Natural killer cell (primary cell): ENCODE data around the gene TNFSF15. TPM values are rescaled to one million over a fixed set of nuclear protein-coding genes. Genes with fewer than 3 reads are reported as not detected.

Experiments used
- ATAC-seq, 3 donors: fragments of 150-1000 bp in 2 of 3; fragments of 200-7000 bp in 1 of 3; cut with Tn5 transposase; 1 replicate in 1 of 3; 2 replicates in 2 of 3; pipeline ENCODE4 v1.10.0; 2021; ENCODE audit warnings: mild to moderate bottlenecking in 2 of 3, moderate library complexity in 2 of 3
- DNase-seq, 2 donors: peaks; one replicate each; pipeline versions ENCODE4 v3.0.0 to v3.0.0-alpha.2; 2013 to 2021; ENCODE audit warnings: mixed read lengths in 1 of 2
- H3K27ac ChIP-seq: one replicate; pipeline ENCODE4 v1.5.1; 2013; ENCODE audit warnings: mild to moderate bottlenecking, low read length
- H3K27me3 ChIP-seq: one replicate; pipeline ENCODE4 v1.6.1; 2013; ENCODE audit warnings: low read length; ENCODE audit not compliant: control insufficient read depth, insufficient read depth
- H3K36me3 ChIP-seq: one replicate; pipeline ENCODE4 v1.6.1; 2013; ENCODE audit warnings: low read length; ENCODE audit not compliant: control insufficient read depth, insufficient read depth
- H3K4me1 ChIP-seq: one replicate; pipeline ENCODE4 v1.6.1; 2013; ENCODE audit warnings: low read length; ENCODE audit not compliant: control insufficient read depth, insufficient read depth
- H3K4me3 ChIP-seq: one replicate; pipeline ENCODE4 v1.5.1; 2013; ENCODE audit warnings: low read length
- H3K9me3 ChIP-seq: one replicate; pipeline ENCODE4 v1.6.1; 2013; ENCODE audit warnings: low read length; ENCODE audit not compliant: control insufficient read depth, insufficient read depth
- H3K27ac Mint-ChIP-seq, 2 donors: one replicate each; pipeline ENCODE4 v1.8.0; 2022; ENCODE audit warnings: mild to moderate bottlenecking in 2 of 2, mixed read lengths in 2 of 2, moderate library complexity in 1 of 2
- H3K27me3 Mint-ChIP-seq, 2 donors: one replicate each; pipeline ENCODE4 v1.8.0; 2022; ENCODE audit warnings: low read depth in 2 of 2, mixed read lengths in 2 of 2
- H3K36me3 Mint-ChIP-seq: one replicate; pipeline ENCODE4 v1.8.0; 2022; ENCODE audit warnings: mixed read lengths
- H3K4me1 Mint-ChIP-seq, 2 donors: one replicate each; pipeline ENCODE4 v1.8.0; 2022; ENCODE audit warnings: mixed read lengths in 2 of 2
- H3K4me3 Mint-ChIP-seq: one replicate; pipeline ENCODE4 v1.8.0; 2022; ENCODE audit warnings: mild to moderate bottlenecking, moderate library complexity, mixed read lengths
- H3K9me3 Mint-ChIP-seq, 2 donors: one replicate each; pipeline ENCODE4 v1.8.0; 2022; ENCODE audit warnings: mixed read lengths in 2 of 2
- WGBS: methylation state at CpG from one replicate; pipeline ENCODE4 v1.1.7; 2013; ENCODE audit warnings: missing lambda C conversion rate; ENCODE audit not compliant: insufficient coverage; 5-methylcytosine and 5-hydroxymethylcytosine counted together
- intact Hi-C: fragments of 100-400 bp; cut with micrococcal nuclease; formaldehyde crosslinking; loops from one replicate; pipeline ENCODE4 v1.14.2; 2022
- total RNA-seq, 4 donors: library from RNA; stranded (reverse); fragments of 120-200 nt in 1 of 4; gene quantifications; one replicate each; pipeline versions ENCODE4 v1.2.3 to v1.2.4, GENCODE V29; 2013 to 2022
- TF ChIP-seq, protein P1 (sequence below): fragments of 200-600 bp; IDR thresholded peaks from one replicate; pipeline ENCODE4 v1.8.0; 2022; ENCODE audit warnings: antibody characterized with exemption

The TNFSF15 gene
- total RNA-seq, 3 donors from 2014 or later (not counting 1 experiment from before 2014, with no cell fraction given): not detected

- H3K27ac Mint-ChIP-seq: no peak overlapping the region
- DNase-seq: no peak
- Histone ChIP-seq H3K27me3 (no peaks in the 10 kb centered on the region), H3K4me3 (no peak overlapping the region), H3K9me3 (no peaks in the 10 kb centered on the region), H3K27ac (no peak overlapping the region), H3K4me1 (peaks cover 3% of the 10 kb centered on the region), H3K36me3 (no peaks in the 10 kb centered on the region)
- H3K27me3 Mint-ChIP-seq: no peaks in the 10 kb centered on the region
- 83% methylated on average over 1 of the region's 2 CpGs for WGBS
- H3K36me3 Mint-ChIP-seq: no peaks in the 10 kb centered on the region
- intact Hi-C loops: no loop called here
- no peaks in the 10 kb centered on the region for H3K9me3 Mint-ChIP-seq
- TF ChIP-seq, protein P1, sequence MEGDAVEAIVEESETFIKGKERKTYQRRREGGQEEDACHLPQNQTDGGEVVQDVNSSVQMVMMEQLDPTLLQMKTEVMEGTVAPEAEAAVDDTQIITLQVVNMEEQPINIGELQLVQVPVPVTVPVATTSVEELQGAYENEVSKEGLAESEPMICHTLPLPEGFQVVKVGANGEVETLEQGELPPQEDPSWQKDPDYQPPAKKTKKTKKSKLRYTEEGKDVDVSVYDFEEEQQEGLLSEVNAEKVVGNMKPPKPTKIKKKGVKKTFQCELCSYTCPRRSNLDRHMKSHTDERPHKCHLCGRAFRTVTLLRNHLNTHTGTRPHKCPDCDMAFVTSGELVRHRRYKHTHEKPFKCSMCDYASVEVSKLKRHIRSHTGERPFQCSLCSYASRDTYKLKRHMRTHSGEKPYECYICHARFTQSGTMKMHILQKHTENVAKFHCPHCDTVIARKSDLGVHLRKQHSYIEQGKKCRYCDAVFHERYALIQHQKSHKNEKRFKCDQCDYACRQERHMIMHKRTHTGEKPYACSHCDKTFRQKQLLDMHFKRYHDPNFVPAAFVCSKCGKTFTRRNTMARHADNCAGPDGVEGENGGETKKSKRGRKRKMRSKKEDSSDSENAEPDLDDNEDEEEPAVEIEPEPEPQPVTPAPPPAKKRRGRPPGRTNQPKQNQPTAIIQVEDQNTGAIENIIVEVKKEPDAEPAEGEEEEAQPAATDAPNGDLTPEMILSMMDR: no peak
- no peaks in the 10 kb centered on the region for H3K4me1 Mint-ChIP-seq
- no peak for ATAC-seq
- H3K4me3 Mint-ChIP-seq: no peak overlapping the region
Measured at GRCh38 chr9:114787214-114787613, 18.6 kb downstream of the TNFSF15 start.

- no peaks in the 10 kb centered on the region for H3K27me3 ChIP-seq
- intact Hi-C loops: no loop called here
- H3K9me3 Mint-ChIP-seq: no peaks in the 10 kb centered on the region
- H3K27me3 Mint-ChIP-seq: peaks cover 0 to 3% of the 10 kb centered on the region in 2 donors
- no peaks in the 10 kb centered on the region for H3K4me1 Mint-ChIP-seq
- H3K9me3 ChIP-seq: no peaks in the 10 kb centered on the region
- peaks cover 3% of the 10 kb centered on the region for H3K4me1 ChIP-seq
- H3K36me3 Mint-ChIP-seq: no peaks in the 10 kb centered on the region
- no peak overlapping the region for H3K27ac ChIP-seq
- H3K4me3 Mint-ChIP-seq: no peak overlapping the region
- no peak overlapping the region for H3K27ac Mint-ChIP-seq
- no peak for ATAC-seq
- DNase-seq: no peak
- WGBS: 80% methylated on average over 5 of the region's 5 CpGs
- H3K4me3 ChIP-seq: no peak overlapping the region
- no peaks in the 10 kb centered on the region for H3K36me3 ChIP-seq
- TF ChIP-seq, protein P1: no peak
Measured at GRCh38 chr9:114785866-114786650, 19.8 kb downstream of the TNFSF15 start.

GRCh38 chr9:114784721-114785279, 21.0 kb downstream of the TNFSF15 start:
- no peak overlapping the region for H3K27ac Mint-ChIP-seq
- H3K4me1 Mint-ChIP-seq: no peaks in the 10 kb centered on the region
- intact Hi-C loops: no loop called here
- 76% methylated on average over 3 of the region's 6 CpGs for WGBS
- H3K4me1 ChIP-seq: peaks cover 3% of the 10 kb centered on the region
- H3K4me3 Mint-ChIP-seq: no peak overlapping the region
- no peak overlapping the region for H3K4me3 ChIP-seq
- no peak for DNase-seq
- peaks cover 0 to 3% of the 10 kb centered on the region in 2 donors for H3K27me3 Mint-ChIP-seq
- H3K27ac ChIP-seq: no peak overlapping the region
- H3K9me3 ChIP-seq: no peaks in the 10 kb centered on the region
- H3K36me3 Mint-ChIP-seq: no peaks in the 10 kb centered on the region
- no peak for ATAC-seq
- H3K27me3 ChIP-seq: no peaks in the 10 kb centered on the region
- H3K36me3 ChIP-seq: no peaks in the 10 kb centered on the region
- TF ChIP-seq, protein P1: no peak
- H3K9me3 Mint-ChIP-seq: no peaks in the 10 kb centered on the region
